COLO668 (cell line): Measurements from ENCODE around the gene TPSG1.
"Not testable (repeated sequence)": the region's sequence is repeated elsewhere in the genome, so short reads cannot be mapped to it uniquely, and the experiment has no call there.

Experiments
- DNase-seq: peaks from one replicate; lab custom pipeline; 2025; ENCODE audit not compliant: unreplicated experiment; lab: John Stamatoyannopoulos, UW

Gene TPSG1

GRCh38 chr16:1216681-1217400 is 8.2 kb downstream of the TPSG1 start:
- DNase-seq = no peak

DNA sequence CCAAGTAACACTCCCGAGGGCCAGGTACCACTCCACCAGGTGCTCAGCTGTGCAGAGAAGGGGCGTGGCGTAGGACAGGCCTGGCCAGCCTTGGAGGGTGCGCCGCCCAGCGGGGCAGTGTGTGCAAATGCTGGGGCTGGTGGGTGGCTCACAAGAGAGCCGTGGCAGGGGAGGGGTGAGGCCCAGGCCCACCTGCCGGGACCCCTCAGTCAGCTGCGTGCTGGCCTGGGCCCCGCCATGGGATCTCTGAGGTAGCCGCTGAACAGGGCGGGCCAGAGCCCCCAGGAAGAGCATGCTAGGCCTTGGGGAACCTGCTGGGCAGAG is 8.8 kb downstream of the TPSG1 start:
- DNase-seq = no peak

GRCh38 chr16:1215574-1216295 is 9.3 kb downstream of the TPSG1 start:
- DNase-seq = no peak

DNA sequence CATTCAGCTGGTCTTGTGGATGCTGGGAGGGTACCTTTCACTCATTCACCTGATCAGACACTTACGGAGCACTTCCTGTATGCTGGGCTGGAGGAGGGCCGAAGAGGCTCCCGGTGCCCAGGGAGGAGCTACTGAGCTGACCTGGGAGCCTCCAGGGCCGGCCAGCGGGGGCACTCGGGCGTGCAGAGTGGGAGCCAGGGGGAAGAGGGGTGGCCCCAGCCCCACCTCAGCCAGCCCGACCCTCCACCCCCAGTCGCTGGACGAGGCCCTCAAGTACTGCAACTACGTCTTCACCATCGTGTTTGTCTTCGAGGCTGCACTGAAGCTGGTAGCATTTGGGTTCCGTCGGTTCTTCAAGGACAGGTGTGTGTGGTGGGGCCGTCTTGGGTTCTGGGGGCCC is 10.3 kb downstream of the TPSG1 start:
- DNase-seq = no peak

DNA sequence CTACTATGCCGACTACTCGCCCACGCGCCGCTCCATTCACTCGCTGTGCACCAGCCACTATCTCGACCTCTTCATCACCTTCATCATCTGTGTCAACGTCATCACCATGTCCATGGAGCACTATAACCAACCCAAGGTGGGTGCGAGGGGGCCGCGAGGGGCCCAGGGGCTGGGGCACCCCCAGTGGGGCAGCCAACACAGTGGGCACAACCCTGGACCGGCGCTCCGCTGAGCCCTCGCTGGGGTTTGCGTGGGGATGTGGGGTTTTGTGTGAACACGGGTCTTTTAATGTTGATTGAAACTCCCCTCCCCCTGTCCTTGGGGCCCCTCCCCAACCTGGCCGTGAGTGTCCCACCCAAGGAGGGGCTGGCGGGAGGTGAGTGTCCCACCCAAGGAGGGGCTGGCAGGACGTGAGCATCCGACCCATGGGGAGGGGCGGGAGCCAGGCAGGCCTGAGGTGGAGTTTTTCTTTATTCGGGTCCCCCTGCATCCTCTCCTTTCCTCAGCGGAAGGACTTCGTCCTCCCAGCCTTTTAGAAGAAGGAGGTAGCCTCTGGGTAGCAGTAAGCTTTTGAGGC is 11.2 kb downstream of the TPSG1 start:
- no peak for DNase-seq

DNA sequence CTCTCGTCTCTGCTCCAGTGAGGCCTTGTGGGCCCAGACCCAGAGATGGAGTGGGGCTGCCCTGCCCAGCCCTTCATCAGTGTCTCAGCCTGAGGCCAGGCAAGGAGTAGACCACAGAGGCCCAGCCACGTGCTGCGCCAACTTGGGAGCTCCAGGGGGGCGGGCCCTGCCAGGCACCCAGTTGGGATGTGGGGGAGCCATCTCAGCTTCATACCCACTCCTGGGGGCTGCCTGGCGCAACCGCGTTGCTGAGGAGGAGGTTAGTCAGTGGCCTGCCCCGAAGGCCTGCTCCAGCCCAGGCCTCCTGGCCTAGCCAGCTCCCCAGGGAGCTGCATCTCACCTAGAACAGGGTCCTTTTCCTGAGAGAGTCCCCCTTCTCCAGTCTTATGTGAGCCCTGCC is 11.8 kb downstream of the TPSG1 start:
- DNase-seq = no peak

DNA sequence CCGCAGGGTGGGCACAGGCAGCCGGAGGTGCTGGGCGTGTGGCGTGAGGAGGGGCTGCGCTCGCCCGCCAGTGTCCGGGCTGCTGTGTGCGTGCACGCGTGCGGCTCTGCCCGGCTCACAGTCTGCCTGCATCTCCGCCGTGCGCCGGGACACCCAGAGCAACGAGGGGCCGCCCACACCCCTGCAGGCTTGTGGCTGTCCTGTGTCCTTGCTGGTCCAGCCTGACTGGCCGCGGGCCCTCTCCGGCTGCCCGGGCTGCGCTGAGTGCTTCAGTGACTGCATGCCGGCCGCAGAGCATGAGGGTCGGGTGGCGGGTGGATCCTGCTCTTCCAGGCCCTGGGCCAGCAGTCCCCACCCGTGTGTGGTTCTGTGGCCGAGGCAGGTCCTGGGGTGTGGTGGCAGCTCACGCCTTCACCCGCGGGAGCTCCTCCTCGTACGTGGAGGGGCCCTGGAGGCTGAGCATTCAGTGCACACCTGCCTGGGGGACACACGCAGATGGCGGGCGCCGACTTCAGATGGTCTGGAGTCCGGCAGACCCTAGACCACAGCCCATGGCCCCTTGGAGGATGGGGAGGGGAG is 12.4 kb downstream of the TPSG1 start:
- no peak for DNase-seq

GRCh38 chr16:1211451-1212268 is 13.4 kb downstream of the TPSG1 start:
- DNase-seq = no peak

- no peak for DNase-seq
Measured at GRCh38 chr16:1210461-1210860, 14.6 kb downstream of the TPSG1 start.

DNA sequence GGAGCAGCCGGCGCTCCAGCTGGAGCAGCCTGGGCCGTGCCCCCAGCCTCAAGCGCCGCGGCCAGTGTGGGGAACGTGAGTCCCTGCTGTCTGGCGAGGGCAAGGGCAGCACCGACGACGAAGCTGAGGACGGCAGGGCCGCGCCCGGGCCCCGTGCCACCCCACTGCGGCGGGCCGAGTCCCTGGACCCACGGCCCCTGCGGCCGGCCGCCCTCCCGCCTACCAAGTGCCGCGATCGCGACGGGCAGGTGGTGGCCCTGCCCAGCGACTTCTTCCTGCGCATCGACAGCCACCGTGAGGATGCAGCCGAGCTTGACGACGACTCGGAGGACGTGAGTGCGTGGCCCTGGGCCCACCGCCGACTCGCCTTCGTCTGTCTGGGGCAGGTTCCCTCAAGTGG is 16.0 kb downstream of the TPSG1 start:
- no peak for DNase-seq

DNA sequence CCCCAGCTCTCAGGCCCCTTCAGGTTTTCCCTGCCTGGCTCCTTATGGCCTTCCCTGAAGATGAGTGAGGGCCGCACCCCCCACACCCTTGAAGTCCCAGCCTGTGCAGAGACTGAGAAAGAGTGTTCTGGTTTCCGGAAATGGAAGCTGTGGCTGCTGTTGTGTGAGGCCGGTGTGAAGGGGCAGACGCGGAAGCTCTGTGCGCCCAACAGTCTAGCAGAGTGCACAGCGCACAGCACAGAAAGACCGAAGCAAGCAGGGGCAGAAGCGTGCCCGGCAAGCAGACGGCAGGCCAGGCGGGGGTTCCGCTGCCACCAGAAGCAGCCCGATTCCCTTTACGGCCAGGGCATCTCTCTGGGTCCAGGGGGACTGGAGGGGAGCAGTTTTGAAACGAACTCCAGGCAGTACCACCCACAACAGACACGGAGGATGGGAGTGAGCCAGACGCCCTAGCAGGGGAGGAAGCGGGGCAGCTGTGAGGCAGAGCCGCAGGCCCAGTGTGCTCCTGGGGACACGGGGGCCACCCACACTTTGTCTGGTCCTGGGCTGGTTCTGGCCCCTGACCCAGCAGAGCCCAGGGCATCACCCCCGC is 16.7 kb downstream of the TPSG1 start:
- no peak for DNase-seq

DNA sequence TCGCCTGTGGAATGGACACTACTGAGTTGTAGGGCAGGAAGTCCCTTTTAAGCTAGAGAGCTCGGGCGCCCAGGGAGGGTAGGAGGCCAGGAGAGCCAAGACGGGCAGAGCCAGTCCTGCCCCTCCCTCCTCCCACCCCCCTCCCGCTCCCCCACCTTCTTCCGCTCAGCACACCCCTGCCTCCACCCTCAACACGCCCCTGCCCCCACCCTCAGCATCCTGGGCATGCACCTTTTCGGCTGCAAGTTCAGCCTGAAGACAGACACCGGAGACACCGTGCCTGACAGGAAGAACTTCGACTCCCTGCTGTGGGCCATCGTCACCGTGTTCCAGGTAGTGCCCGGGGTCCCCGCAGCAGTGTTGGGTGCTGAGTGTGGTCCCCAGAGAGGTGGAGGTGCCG is 18.3 kb downstream of the TPSG1 start:
- no peak for DNase-seq

- no peak for DNase-seq
Measured at GRCh38 chr16:1206326-1206725, 18.7 kb downstream of the TPSG1 start.

GRCh38 chr16:1204933-1205332 is 20.1 kb downstream of the TPSG1 start:
- DNase-seq = no peak

GRCh38 chr16:1202274-1202673 is 22.8 kb downstream of the TPSG1 start:
- DNase-seq = no peak

DNA sequence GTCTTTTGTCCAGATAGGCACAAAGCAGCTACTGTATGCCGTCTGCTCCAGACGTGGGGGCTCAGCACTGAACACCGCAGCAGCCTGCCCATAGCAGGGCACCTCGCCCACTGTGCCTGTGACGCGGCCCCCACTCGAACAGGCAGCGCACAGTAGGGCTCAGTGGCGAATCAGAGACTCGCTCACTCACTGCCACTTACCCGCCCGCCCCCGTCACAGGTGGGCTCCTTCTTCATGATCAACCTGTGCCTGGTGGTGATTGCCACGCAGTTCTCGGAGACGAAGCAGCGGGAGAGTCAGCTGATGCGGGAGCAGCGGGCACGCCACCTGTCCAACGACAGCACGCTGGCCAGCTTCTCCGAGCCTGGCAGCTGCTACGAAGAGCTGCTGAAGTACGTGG is 23.6 kb downstream of the TPSG1 start:
- DNase-seq = no peak

DNA sequence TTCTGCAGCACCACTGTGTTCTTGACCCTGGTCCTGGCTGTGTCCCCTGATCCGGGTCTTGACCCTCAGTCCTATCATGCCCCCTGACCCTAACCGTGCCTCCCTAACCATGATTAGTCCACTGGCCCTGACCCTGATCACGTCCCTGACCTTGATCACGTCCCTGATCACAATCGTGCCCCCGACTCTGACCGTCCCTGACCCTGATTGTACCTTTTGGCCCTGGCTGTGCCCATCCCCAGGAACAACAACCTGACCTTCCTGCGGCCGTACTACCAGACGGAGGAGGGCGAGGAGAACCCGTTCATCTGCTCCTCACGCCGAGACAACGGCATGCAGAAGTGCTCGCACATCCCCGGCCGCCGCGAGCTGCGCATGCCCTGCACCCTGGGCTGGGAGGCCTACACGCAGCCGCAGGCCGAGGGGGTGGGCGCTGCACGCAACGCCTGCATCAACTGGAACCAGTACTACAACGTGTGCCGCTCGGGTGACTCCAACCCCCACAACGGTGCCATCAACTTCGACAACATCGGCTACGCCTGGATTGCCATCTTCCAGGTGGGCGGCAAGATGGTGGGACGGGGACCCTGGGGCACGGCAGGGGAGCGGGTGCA is 24.9 kb downstream of the TPSG1 start:
- no peak for DNase-seq

- no peak for DNase-seq
Measured at GRCh38 chr16:1199347-1200013, 25.6 kb downstream of the TPSG1 start.

- not testable (repeated sequence) for DNase-seq
Measured at GRCh38 chr16:1198671-1199346, 26.3 kb downstream of the TPSG1 start.
